CD4-positive, alpha-beta T cell (primary cell): ENCODE data around the gene HK1. TPM values are rescaled to one million over a fixed set of nuclear protein-coding genes. Genes with fewer than 3 reads are reported as not detected.
A peak's percentile ranks its signal among the peaks of the same experiment; 100 is the strongest.

Source experiments
- ATAC-seq: fragments of 200-7000 bp; cut with Tn5 transposase; one replicate; pipeline ENCODE4 v1.10.0; 2022; ENCODE audit warnings: mild to moderate bottlenecking; ENCODE audit not compliant: poor library complexity
- CTCF ChIA-PET: fragments of 350-600 bp; sonication (Branson Sonifier 250); formaldehyde crosslinking; loops from one replicate; lab custom pipeline; 2021; ENCODE audit warnings: antibody characterized with exemption, inconsistent platforms; lab: Charles Lee
- POLR2A ChIA-PET: fragments of 350-600 bp; sonication (Branson Sonifier 250); formaldehyde crosslinking; loops from one replicate; lab custom pipeline; 2021; ENCODE audit warnings: antibody characterized with exemption, inconsistent platforms; lab: Charles Lee
- DNase-seq, 14 experiments: peaks; one replicate each; pipeline ENCODE4 v3.0.0-alpha.2; 2013 to 2020; ENCODE audit warnings: mixed read lengths in 2 of 14
- H3K27ac ChIP-seq, 2 donors: one replicate each; pipeline versions ENCODE4 v1.5.1 to v1.7.0; 2013; ENCODE audit warnings: low read length in 2 of 2, low read depth in 1 of 2, mild to moderate bottlenecking in 1 of 2
- H3K27me3 ChIP-seq, 2 experiments: 1 replicate in 1 of 2; 2 replicates in 1 of 2; pipeline versions ENCODE4 v1.6.1 to v1.7.0; 2013; ENCODE audit warnings: low read length in 2 of 2, control low read depth in 1 of 2, mild to moderate bottlenecking in 1 of 2, moderate library complexity in 1 of 2; ENCODE audit not compliant: insufficient read depth in 2 of 2, control insufficient read depth in 1 of 2
- H3K36me3 ChIP-seq: one replicate; pipeline ENCODE4 v1.6.1; 2013; ENCODE audit warnings: low read length, control low read depth; ENCODE audit not compliant: insufficient read depth
- H3K4me1 ChIP-seq: one replicate; pipeline ENCODE4 v1.6.1; 2013; ENCODE audit warnings: low read length, control low read depth; ENCODE audit not compliant: insufficient read depth
- H3K4me3 ChIP-seq: one replicate; pipeline ENCODE4 v1.5.1; 2013; ENCODE audit warnings: mild to moderate bottlenecking, low read length, moderate library complexity
- H3K9me3 ChIP-seq, 2 experiments: 1 replicate in 1 of 2; 2 replicates in 1 of 2; pipeline versions ENCODE4 v1.6.1 to v1.7.0; 2013; ENCODE audit warnings: low read length in 2 of 2, mild to moderate bottlenecking in 2 of 2, control low read depth in 1 of 2, moderate library complexity in 1 of 2; ENCODE audit not compliant: control insufficient read depth in 1 of 2, insufficient read depth in 1 of 2
- H3K27ac Mint-ChIP-seq: one replicate; pipeline ENCODE4 v1.8.0; 2020; ENCODE audit warnings: mixed read lengths
- H3K27me3 Mint-ChIP-seq: one replicate; pipeline ENCODE4 v1.8.0; 2021; ENCODE audit warnings: mixed read lengths
- H3K36me3 Mint-ChIP-seq: one replicate; pipeline ENCODE4 v1.8.0; 2021; ENCODE audit warnings: low read depth, mixed read lengths
- H3K4me1 Mint-ChIP-seq: one replicate; pipeline ENCODE4 v1.8.0; 2021; ENCODE audit warnings: low read depth, mixed read lengths
- H3K4me3 Mint-ChIP-seq: one replicate; pipeline ENCODE4 v1.8.0; 2020; ENCODE audit warnings: mild to moderate bottlenecking, mixed read lengths
- H3K9me3 Mint-ChIP-seq: one replicate; pipeline ENCODE4 v1.8.0; 2020; ENCODE audit warnings: mixed read lengths
- intact Hi-C, 2 experiments: fragments of 100-400 bp; cut with DNase I in 1 of 2; cut with micrococcal nuclease in 1 of 2; formaldehyde crosslinking; loops; one replicate each; pipeline versions ENCODE4 v1.15.1 to v1.9.0; 2023 to 2025; cut with DNase I, micrococcal nuclease
- total RNA-seq, 174 experiments: library from RNA in 2 of 174; stranded (reverse) in 2 of 174; gene quantifications; one replicate each; pipeline ENCODE4 v1.2.3 and lab custom pipeline; 2021 to 2026
- TF ChIP-seq, protein P1 (sequence below): fragments of 200-600 bp; IDR thresholded peaks from one replicate; pipeline ENCODE4 v1.8.0; 2022; ENCODE audit warnings: antibody characterized with exemption, mild to moderate bottlenecking

Gene HK1
- total RNA-seq, 2 experiments from 2014 or later, result 45.6 to 48.1 TPM

DNA sequence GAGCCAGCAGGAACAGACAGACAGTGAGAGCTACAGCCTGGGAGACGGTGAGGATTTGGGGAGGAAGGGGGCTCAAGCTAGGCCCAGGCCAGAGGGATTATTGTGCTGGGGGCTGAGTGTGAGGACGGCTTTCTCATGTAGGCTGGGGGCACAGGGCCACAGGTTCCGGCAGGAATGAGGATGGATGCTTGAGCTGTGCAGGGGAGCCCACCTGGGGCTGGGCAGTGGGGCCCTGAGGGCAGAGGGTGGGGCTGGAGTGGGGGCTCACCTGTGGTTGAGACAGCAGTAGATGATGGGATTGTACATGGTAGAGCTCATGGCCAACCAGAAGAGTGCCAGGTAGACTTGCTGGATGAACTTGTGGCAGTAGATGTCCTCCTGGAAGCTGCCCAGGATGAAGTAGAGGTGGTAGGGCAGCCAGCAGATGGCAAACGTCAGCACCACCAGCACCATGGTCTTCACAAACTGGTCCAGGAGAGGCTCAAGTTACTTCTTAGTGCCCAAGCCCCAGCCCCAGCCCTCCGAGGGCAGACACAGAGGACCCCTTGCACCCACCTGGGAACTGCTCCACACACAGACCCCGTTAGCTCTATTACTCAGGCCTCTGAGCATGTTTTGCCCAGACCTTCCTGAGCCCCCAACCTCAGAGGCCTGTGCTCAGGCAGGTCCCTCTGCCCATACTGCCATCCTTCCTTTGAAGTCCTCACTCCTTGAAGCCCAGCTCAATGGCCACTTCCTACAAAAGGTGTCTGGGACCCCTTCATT is 128.7 kb downstream of the HK1 start:
- Histone ChIP-seq H3K4me3 (no peak overlapping the region), H3K4me1 (peaks cover 21% of the 10 kb centered on the region), H3K27me3 (no peaks in the 10 kb centered on the region), H3K9me3 (no peaks in the 10 kb centered on the region), H3K27ac (no peak overlapping the region), H3K36me3 (peaks cover 19% of the 10 kb centered on the region)
- ATAC-seq, result no peak
- H3K36me3 Mint-ChIP-seq, result peaks cover 25% of the 10 kb centered on the region
- TF ChIP-seq, protein P1, sequence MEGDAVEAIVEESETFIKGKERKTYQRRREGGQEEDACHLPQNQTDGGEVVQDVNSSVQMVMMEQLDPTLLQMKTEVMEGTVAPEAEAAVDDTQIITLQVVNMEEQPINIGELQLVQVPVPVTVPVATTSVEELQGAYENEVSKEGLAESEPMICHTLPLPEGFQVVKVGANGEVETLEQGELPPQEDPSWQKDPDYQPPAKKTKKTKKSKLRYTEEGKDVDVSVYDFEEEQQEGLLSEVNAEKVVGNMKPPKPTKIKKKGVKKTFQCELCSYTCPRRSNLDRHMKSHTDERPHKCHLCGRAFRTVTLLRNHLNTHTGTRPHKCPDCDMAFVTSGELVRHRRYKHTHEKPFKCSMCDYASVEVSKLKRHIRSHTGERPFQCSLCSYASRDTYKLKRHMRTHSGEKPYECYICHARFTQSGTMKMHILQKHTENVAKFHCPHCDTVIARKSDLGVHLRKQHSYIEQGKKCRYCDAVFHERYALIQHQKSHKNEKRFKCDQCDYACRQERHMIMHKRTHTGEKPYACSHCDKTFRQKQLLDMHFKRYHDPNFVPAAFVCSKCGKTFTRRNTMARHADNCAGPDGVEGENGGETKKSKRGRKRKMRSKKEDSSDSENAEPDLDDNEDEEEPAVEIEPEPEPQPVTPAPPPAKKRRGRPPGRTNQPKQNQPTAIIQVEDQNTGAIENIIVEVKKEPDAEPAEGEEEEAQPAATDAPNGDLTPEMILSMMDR, result no peak
- DNase-seq, result peak in 1 of 14 experiments; percentile 36
- intact Hi-C loops, result loop anchor here (5.0 kb wide), 3 partner anchors 90 to 280 kb away; no protein-coding TSS in a partner anchor
- H3K9me3 Mint-ChIP-seq, result no peaks in the 10 kb centered on the region
- no peak overlapping the region for H3K4me3 Mint-ChIP-seq
- ChIA-PET CTCF (interaction anchor here (1.1 to 2.5 kb wide), 8 partner anchors 9 to 348 kb away, joined by 3 to 25 read pairs (median 6); no protein-coding TSS in a partner anchor), POLR2A (interaction anchor here (0.9 to 3.0 kb wide), 5 partner anchors 14 to 305 kb away, joined by 3 to 21 read pairs (median 3); partner anchors contain the start of gene TSPAN15)
- peak overlapping the region; percentile 12 for H3K27ac Mint-ChIP-seq
- H3K27me3 Mint-ChIP-seq, result no peaks in the 10 kb centered on the region
- H3K4me1 Mint-ChIP-seq, result peaks cover 28% of the 10 kb centered on the region

DNA sequence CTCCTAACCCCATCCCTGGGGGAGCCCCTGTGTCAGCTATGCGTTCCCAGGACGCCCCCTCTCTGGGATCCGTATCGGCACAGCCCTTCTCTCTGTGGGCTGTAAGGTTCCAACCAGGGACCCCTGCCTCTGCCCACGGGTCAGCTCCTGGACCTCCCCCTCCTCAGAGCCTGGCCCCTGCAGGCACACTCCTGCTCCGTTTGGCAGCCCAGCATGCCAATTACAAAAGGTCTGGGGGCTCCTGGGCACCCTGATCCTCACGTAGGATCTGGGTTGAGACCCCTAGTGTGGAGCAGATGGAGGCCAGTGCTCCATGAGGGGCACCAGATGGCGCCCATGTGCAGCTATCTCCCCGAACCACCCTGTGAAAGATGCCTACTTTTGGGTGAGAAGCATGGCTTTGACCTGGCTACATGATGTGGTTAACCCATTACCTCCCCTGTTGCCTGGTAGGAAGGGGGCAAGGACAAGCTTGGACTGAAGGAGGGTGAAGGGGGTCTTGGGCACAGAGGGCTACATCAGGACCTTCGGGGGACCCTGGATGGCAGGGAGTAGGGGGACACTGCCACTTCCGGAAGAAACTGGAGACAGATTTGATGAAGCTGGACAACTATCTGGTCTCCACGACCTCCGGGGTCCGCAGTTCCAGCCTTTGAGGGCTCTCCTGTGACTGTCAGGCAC is 129.5 kb downstream of the HK1 start:
- Mint-ChIP-seq H3K36me3 (peaks cover 18% of the 10 kb centered on the region), H3K27me3 (no peaks in the 10 kb centered on the region), H3K9me3 (no peaks in the 10 kb centered on the region), H3K4me3 (no peak overlapping the region), H3K4me1 (peaks cover 28% of the 10 kb centered on the region), H3K27ac (peak overlapping the region; percentile 88)
- no peaks in the 10 kb centered on the region for H3K9me3 ChIP-seq
- no peaks in the 10 kb centered on the region for H3K27me3 ChIP-seq
- intact Hi-C loops, result loop anchor here (1.0 to 5.0 kb wide), 5 partner anchors 17 to 280 kb away; no protein-coding TSS in a partner anchor
- TF ChIP-seq, protein P1, result no peak
- no peak overlapping the region for H3K4me3 ChIP-seq
- ChIA-PET CTCF (interaction anchor here (0.5 to 2.5 kb wide), 30 partner anchors 9 to 738 kb away, joined by 3 to 25 read pairs (median 4); partner anchors contain the start of genes SUPV3L1, TSPAN15 and TYSND1), POLR2A (interaction anchor here (0.6 to 3.0 kb wide), 11 partner anchors 15 to 229 kb away, joined by 3 to 21 read pairs (median 4); partner anchors contain the start of gene TSPAN15)
- DNase-seq (peak in 5 of 14 experiments; percentile 16 to 70 (median 51)), ATAC-seq (no peak)
- peaks cover 16% of the 10 kb centered on the region for H3K36me3 ChIP-seq
- peak overlapping the region in 1 of 2 donors; percentile 3 for H3K27ac ChIP-seq
- H3K4me1 ChIP-seq, result peaks cover 21% of the 10 kb centered on the region
